DOHH2 (cell line): ENCODE measurements around the gene SLC44A5.

Experiments
- H3F3A ChIP-seq: fragments of 200-600 bp; sonication (generic), shearing (Covaris generic); 2 replicates; pipeline ENCODE4 v1.6.0; 2016; ENCODE audit warnings: antibody characterized with exemption, mild to moderate bottlenecking; ENCODE audit not compliant: control insufficient read depth, insufficient read depth
- H3K27ac ChIP-seq: fragments of 200-600 bp; sonication (generic); 2 replicates; pipeline ENCODE4 v1.5.1; 2014; ENCODE audit warnings: low read depth, mild to moderate bottlenecking, low read length, moderate library complexity
- H3K27me3 ChIP-seq: fragments of 200-600 bp; sonication (generic); 2 replicates; pipeline ENCODE4 v1.6.1; 2014; ENCODE audit warnings: mild to moderate bottlenecking, low read length, mixed read lengths; ENCODE audit not compliant: control insufficient read depth
- H3K36me3 ChIP-seq: fragments of 200-600 bp; sonication (generic); 2 replicates; pipeline ENCODE4 v1.6.1; 2014; ENCODE audit warnings: mild to moderate bottlenecking, low read length, moderate library complexity, mixed read lengths; ENCODE audit not compliant: control insufficient read depth
- H3K4me1 ChIP-seq: fragments of 200-600 bp; sonication (generic); 2 replicates; pipeline ENCODE4 v1.6.1; 2014; ENCODE audit warnings: mild to moderate bottlenecking, low read length, mixed read lengths; ENCODE audit not compliant: control insufficient read depth
- H3K4me2 ChIP-seq: fragments of 200-600 bp; sonication (generic); 2 replicates; pipeline ENCODE4 v1.6.0; 2014; ENCODE audit warnings: mild to moderate bottlenecking, low read length, moderate library complexity
- H3K4me3 ChIP-seq: fragments of 200-600 bp; sonication (generic); 2 replicates; pipeline ENCODE4 v1.5.1; 2014; ENCODE audit warnings: mild to moderate bottlenecking, low read length, mixed read lengths
- H3K79me2 ChIP-seq: fragments of 200-600 bp; sonication (generic); 2 replicates; pipeline ENCODE4 v1.6.1; 2014; ENCODE audit warnings: mild to moderate bottlenecking, low read length, mixed read lengths; ENCODE audit not compliant: control insufficient read depth
- H3K9me2 ChIP-seq: fragments of 200-600 bp; sonication (generic); replicated peaks from 2 replicates; pipeline ENCODE4 v1.6.1; 2014; ENCODE audit warnings: mild to moderate bottlenecking, low read length, mixed read lengths; ENCODE audit not compliant: control insufficient read depth
- H3K9me3 ChIP-seq: fragments of 200-600 bp; sonication (generic); 2 replicates; pipeline ENCODE4 v1.6.1; 2014; ENCODE audit warnings: antibody characterized with exemption, low read length, mixed read lengths; ENCODE audit not compliant: control insufficient read depth, insufficient read depth
- H4K20me1 ChIP-seq: fragments of 200-600 bp; sonication (generic); 2 replicates; pipeline ENCODE4 v1.6.0; 2014; ENCODE audit warnings: low read depth, mild to moderate bottlenecking, antibody characterized with exemption, low read length, moderate library complexity; ENCODE audit not compliant: control insufficient read depth, insufficient read depth
- CTCF ChIP-seq: fragments of 200-600 bp; sonication (generic); IDR thresholded peaks from one replicate; pipeline ENCODE4 v1.5.1; 2014; ENCODE audit warnings: antibody characterized with exemption, mild to moderate bottlenecking, low read depth, low read length; ENCODE audit not compliant: poor library complexity, severe bottlenecking
- EZH2phosphoT487 ChIP-seq: fragments of 200-600 bp; sonication (generic); IDR thresholded peaks from 2 replicates; pipeline ENCODE4 v1.6.1; 2017; ENCODE audit warnings: borderline replicate concordance, mild to moderate bottlenecking, antibody characterized with exemption, low read length, moderate library complexity, mixed read lengths

The SLC44A5 gene

GRCh38 chr1:75615613-75616435 lies 4.9 kb upstream of the SLC44A5 start:
- H3F3A ChIP-seq: no peaks in the 10 kb centered on the region
- H3K4me1 ChIP-seq: peaks cover 8% of the 10 kb centered on the region
- no peaks in the 10 kb centered on the region for H3K9me3 ChIP-seq
- no peak for TF ChIP-seq CTCF
- TF ChIP-seq EZH2phosphoT487: no peak
- H3K36me3 ChIP-seq: no peaks in the 10 kb centered on the region
- no peaks in the 10 kb centered on the region for H4K20me1 ChIP-seq
- peaks cover 25% of the 10 kb centered on the region for H3K27me3 ChIP-seq
- no peak overlapping the region for H3K27ac ChIP-seq
- no peaks in the 10 kb centered on the region for H3K9me2 ChIP-seq
- H3K4me3 ChIP-seq: peak overlapping the region; percentile 36
- peak overlapping the region; percentile 67 for H3K4me2 ChIP-seq
- no peaks in the 10 kb centered on the region for H3K79me2 ChIP-seq

- peaks cover 25% of the 10 kb centered on the region for H3K27me3 ChIP-seq
- peaks cover 14% of the 10 kb centered on the region for H3K4me1 ChIP-seq
- no peaks in the 10 kb centered on the region for H3K36me3 ChIP-seq
- TF ChIP-seq EZH2phosphoT487 (no peak), CTCF (no peak)
- no peaks in the 10 kb centered on the region for H3K9me2 ChIP-seq
- no peaks in the 10 kb centered on the region for H3K9me3 ChIP-seq
- no peak overlapping the region for H3K27ac ChIP-seq
- H3K79me2 ChIP-seq: no peaks in the 10 kb centered on the region
- no peaks in the 10 kb centered on the region for H4K20me1 ChIP-seq
- no peaks in the 10 kb centered on the region for H3F3A ChIP-seq
- peak overlapping the region; percentile 36; the same call in 1 of the 2 replicates for H3K4me3 ChIP-seq
- H3K4me2 ChIP-seq: peak overlapping the region; percentile 67; the same call in 1 of the 2 replicates
Observed at GRCh38 chr1:75614399-75614756, 3.5 kb upstream of the SLC44A5 start.

- no peaks in the 10 kb centered on the region for H3K79me2 ChIP-seq
- H4K20me1 ChIP-seq: no peaks in the 10 kb centered on the region
- H3K27ac ChIP-seq: no peak overlapping the region
- no peaks in the 10 kb centered on the region for H3K36me3 ChIP-seq
- H3K4me1 ChIP-seq: peaks cover 14% of the 10 kb centered on the region
- no peaks in the 10 kb centered on the region for H3K9me3 ChIP-seq
- H3K27me3 ChIP-seq: peaks cover 25% of the 10 kb centered on the region
- H3K9me2 ChIP-seq: no peaks in the 10 kb centered on the region
- no peak for TF ChIP-seq EZH2phosphoT487
- no peaks in the 10 kb centered on the region for H3F3A ChIP-seq
- H3K4me3 ChIP-seq: no peak overlapping the region
- no peak overlapping the region for H3K4me2 ChIP-seq
Observed at GRCh38 chr1:75613916-75614315, 3.0 kb upstream of the SLC44A5 start.

GRCh38 chr1:75612976-75613375 lies 2.1 kb upstream of the SLC44A5 start:
- Histone ChIP-seq H3K79me2 (no peaks in the 10 kb centered on the region), H3F3A (no peaks in the 10 kb centered on the region), H3K4me3 (no peak overlapping the region), H3K9me2 (no peaks in the 10 kb centered on the region), H3K4me1 (peaks cover 14% of the 10 kb centered on the region), H3K36me3 (no peaks in the 10 kb centered on the region), H3K4me2 (no peak overlapping the region), H4K20me1 (no peaks in the 10 kb centered on the region), H3K27ac (no peak overlapping the region), H3K9me3 (no peaks in the 10 kb centered on the region), H3K27me3 (peaks cover 22% of the 10 kb centered on the region)
- TF ChIP-seq CTCF (no peak), EZH2phosphoT487 (no peak)
